DND-41 (cell line): ENCODE results near the gene CLEC14A.

ENCODE experiments used
- ATAC-seq: fragments of 200-7000 bp; cut with Tn5 transposase; 3 replicates; pipeline ENCODE4 v1.9.1; 2021; ENCODE audit warnings: low read depth; ENCODE audit not compliant: insufficient read depth
- DNase-seq: peaks from one replicate; pipeline ENCODE4 v3.0.0-alpha.2; 2020
- H2AFZ ChIP-seq: 2 replicates; pipeline ENCODE4 v1.6.0; 2012; ENCODE audit warnings: low read depth, low read length
- H3K27ac ChIP-seq: 2 replicates; pipeline ENCODE4 v1.5.1; 2012; ENCODE audit warnings: low read length, inconsistent platforms
- H3K27me3 ChIP-seq: fragments of 200-600 bp; sonication (generic); 2 replicates; pipeline ENCODE4 v1.6.0; 2012; ENCODE audit warnings: low read length, mild to moderate bottlenecking, inconsistent platforms; ENCODE audit not compliant: insufficient read depth, poor library complexity
- H3K36me3 ChIP-seq: 2 replicates; pipeline ENCODE4 v1.5.1; 2012; ENCODE audit warnings: low read length, inconsistent platforms; ENCODE audit not compliant: insufficient read depth
- H3K4me1 ChIP-seq: 2 replicates; pipeline ENCODE4 v1.5.1; 2012; ENCODE audit warnings: mild to moderate bottlenecking, low read length; ENCODE audit not compliant: insufficient read depth
- H3K4me2 ChIP-seq: 2 replicates; pipeline ENCODE4 v1.6.0; 2012; ENCODE audit warnings: mild to moderate bottlenecking, moderate library complexity, low read length, inconsistent platforms; ENCODE audit not compliant: insufficient read depth
- H3K4me3 ChIP-seq, 2 experiments: fragments of 200-600 bp in 1 of 2; shearing (Covaris generic) in 1 of 2; 2 replicates each; pipeline ENCODE4 v1.5.1; 2012 to 2016; ENCODE audit warnings: inconsistent platforms in 2 of 2, low read length in 2 of 2, mild to moderate bottlenecking in 2 of 2, low read depth in 1 of 2, moderate library complexity in 1 of 2
- H3K79me2 ChIP-seq: 2 replicates; pipeline ENCODE4 v1.6.0; 2012; ENCODE audit warnings: low read length, inconsistent platforms; ENCODE audit not compliant: insufficient read depth
- H3K9ac ChIP-seq: 2 replicates; pipeline ENCODE4 v1.6.0; 2012; ENCODE audit warnings: low read depth, mild to moderate bottlenecking, inconsistent platforms, low read length, moderate library complexity
- H3K9me3 ChIP-seq: 2 replicates; pipeline ENCODE4 v1.5.1; 2012; ENCODE audit warnings: low read length, moderate library complexity, mild to moderate bottlenecking, inconsistent platforms; ENCODE audit not compliant: insufficient read depth, severe bottlenecking
- H4K20me1 ChIP-seq: 2 replicates; pipeline ENCODE4 v1.6.0; 2012; ENCODE audit warnings: low read length; ENCODE audit not compliant: insufficient read depth
- CTCF ChIP-seq: IDR thresholded peaks from 2 replicates; pipeline ENCODE4 v1.5.1; 2012; ENCODE audit warnings: borderline replicate concordance, low read length, moderate library complexity, mild to moderate bottlenecking; ENCODE audit not compliant: poor library complexity, severe bottlenecking; ENCODE audit errors: extremely low read depth
- EZH2 ChIP-seq: IDR thresholded peaks from 3 replicates; pipeline ENCODE4 v1.6.1; 2012; ENCODE audit warnings: borderline replicate concordance, low read depth, mild to moderate bottlenecking, moderate library complexity, low read length, inconsistent platforms; ENCODE audit not compliant: severe bottlenecking

CLEC14A gene

GRCh38 chr14:38286452-38286851, 30.6 kb upstream of the CLEC14A start:
- H2AFZ ChIP-seq = no peak overlapping the region
- ATAC-seq (no peak), DNase-seq (no peak)
- H3K9ac ChIP-seq = no peak overlapping the region
- no peak overlapping the region for H3K4me3 ChIP-seq
- H3K4me2 ChIP-seq = no peak overlapping the region
- TF ChIP-seq EZH2 = no peak
- TF ChIP-seq CTCF = no peak
- H3K9me3 ChIP-seq = no peaks in the 10 kb centered on the region
- no peaks in the 10 kb centered on the region for H3K79me2 ChIP-seq
- no peaks in the 10 kb centered on the region for H3K36me3 ChIP-seq
- H4K20me1 ChIP-seq = no peaks in the 10 kb centered on the region
- H3K27ac ChIP-seq = no peak overlapping the region
- no peaks in the 10 kb centered on the region for H3K27me3 ChIP-seq
- no peaks in the 10 kb centered on the region for H3K4me1 ChIP-seq

GRCh38 chr14:38285962-38286361, 30.1 kb upstream of the CLEC14A start:
- TF ChIP-seq CTCF = no peak
- no peak for TF ChIP-seq EZH2
- ATAC-seq = no peak

GRCh38 chr14:38282936-38283335, 27.0 kb upstream of the CLEC14A start:
- Histone ChIP-seq H3K4me2 (no peak overlapping the region), H3K79me2 (no peaks in the 10 kb centered on the region), H4K20me1 (no peaks in the 10 kb centered on the region), H3K27ac (no peak overlapping the region), H2AFZ (no peak overlapping the region), H3K4me1 (no peaks in the 10 kb centered on the region), H3K9ac (no peak overlapping the region), H3K27me3 (no peaks in the 10 kb centered on the region), H3K36me3 (no peaks in the 10 kb centered on the region), H3K4me3 (no peak overlapping the region), H3K9me3 (no peaks in the 10 kb centered on the region)
- DNase-seq = no peak
- ATAC-seq = no peak
- no peak for TF ChIP-seq CTCF
- no peak for TF ChIP-seq EZH2

More at GRCh38 chr14:38285962-38286361, 30.1 kb upstream of the CLEC14A start:
- Histone ChIP-seq H3K27ac (no peak overlapping the region), H3K9me3 (no peaks in the 10 kb centered on the region), H3K36me3 (no peaks in the 10 kb centered on the region), H3K9ac (no peak overlapping the region), H3K4me3 (no peak overlapping the region), H3K4me1 (no peaks in the 10 kb centered on the region), H2AFZ (no peak overlapping the region), H4K20me1 (no peaks in the 10 kb centered on the region), H3K27me3 (no peaks in the 10 kb centered on the region), H3K79me2 (no peaks in the 10 kb centered on the region), H3K4me2 (no peak overlapping the region)
- no peak for DNase-seq

GRCh38 chr14:38280081-38280480, 24.2 kb upstream of the CLEC14A start:
- TF ChIP-seq EZH2 (no peak), CTCF (no peak)
- Histone ChIP-seq H3K9me3 (no peaks in the 10 kb centered on the region), H3K4me1 (no peaks in the 10 kb centered on the region), H2AFZ (no peak overlapping the region), H3K9ac (no peak overlapping the region), H3K27ac (no peak overlapping the region), H3K27me3 (no peaks in the 10 kb centered on the region), H3K4me3 (no peak overlapping the region), H3K4me2 (no peak overlapping the region), H3K36me3 (no peaks in the 10 kb centered on the region), H3K79me2 (no peaks in the 10 kb centered on the region), H4K20me1 (no peaks in the 10 kb centered on the region)
- ATAC-seq = no peak
- DNase-seq = no peak
